Neuronal stem cell (in vitro differentiated cells): ENCODE data around the gene LCE6A.

Source experiments
- DNase-seq: peaks from one replicate; pipeline ENCODE4 v3.0.0-alpha.2; 2013; ENCODE audit warnings: low spot score
- H2AFZ ChIP-seq: one replicate; pipeline ENCODE4 v1.6.1; 2013; ENCODE audit warnings: mild to moderate bottlenecking, low read length, inconsistent platforms
- H2AK5ac ChIP-seq: 2 replicates; pipeline ENCODE4 v1.6.1; 2013; ENCODE audit warnings: low read depth, mild to moderate bottlenecking, inconsistent platforms, low read length, moderate library complexity, mixed read lengths
- H2BK120ac ChIP-seq: 2 replicates; pipeline ENCODE4 v1.6.1; 2013; ENCODE audit warnings: low read depth, mild to moderate bottlenecking, inconsistent platforms, low read length, moderate library complexity, mixed read lengths
- H2BK12ac ChIP-seq: one replicate; pipeline ENCODE4 v1.6.1; 2013; ENCODE audit warnings: low read length, inconsistent platforms
- H2BK15ac ChIP-seq: 2 replicates; pipeline ENCODE4 v1.6.1; 2013; ENCODE audit warnings: mild to moderate bottlenecking, low read length, inconsistent platforms, mixed read lengths
- H2BK5ac ChIP-seq: one replicate; pipeline ENCODE4 v1.6.1; 2013; ENCODE audit warnings: inconsistent platforms, mild to moderate bottlenecking, low read length, moderate library complexity
- H3K14ac ChIP-seq: one replicate; pipeline ENCODE4 v1.6.1; 2013; ENCODE audit warnings: low read length, inconsistent platforms
- H3K18ac ChIP-seq: 2 replicates; pipeline ENCODE4 v1.6.1; 2013; ENCODE audit warnings: low read length, inconsistent platforms
- H3K23ac ChIP-seq: 2 replicates; pipeline ENCODE4 v1.6.1; 2013; ENCODE audit warnings: low read depth, mild to moderate bottlenecking, mixed read lengths, low read length, inconsistent platforms; ENCODE audit not compliant: poor library complexity
- H3K27ac ChIP-seq: replicated peaks from 3 replicates; pipeline ENCODE4 v1.5.1; 2013; ENCODE audit warnings: low read length, inconsistent platforms
- H3K27me3 ChIP-seq, 3 experiments: 2 replicates each; pipeline ENCODE4 v1.6.1; 2013; ENCODE audit warnings: low read length in 3 of 3, mild to moderate bottlenecking in 2 of 3, inconsistent platforms in 1 of 3, low read depth in 1 of 3, mixed read lengths in 1 of 3, moderate library complexity in 1 of 3; ENCODE audit not compliant: control insufficient read depth in 3 of 3, insufficient read depth in 3 of 3
- H3K36me3 ChIP-seq, 2 donors: replicated peaks in 1 of 2; 2 replicates each; pipeline ENCODE4 v1.6.1; 2013; ENCODE audit warnings: low read length in 2 of 2; ENCODE audit not compliant: control insufficient read depth in 2 of 2, insufficient read depth in 2 of 2
- H3K4ac ChIP-seq: 2 replicates; pipeline ENCODE4 v1.6.1; 2013; ENCODE audit warnings: inconsistent platforms, mild to moderate bottlenecking, low read length, moderate library complexity
- H3K4me1 ChIP-seq, 2 donors: 1 replicate in 1 of 2; 2 replicates in 1 of 2; pipeline ENCODE4 v1.6.1; 2013; ENCODE audit warnings: low read length in 2 of 2, low read depth in 1 of 2; ENCODE audit not compliant: control insufficient read depth in 2 of 2, insufficient read depth in 1 of 2
- H3K4me2 ChIP-seq: one replicate; pipeline ENCODE4 v1.6.1; 2013; ENCODE audit warnings: mild to moderate bottlenecking, low read length, inconsistent platforms; ENCODE audit not compliant: insufficient read depth, poor library complexity, severe bottlenecking
- H3K4me3 ChIP-seq, 2 donors: 2 replicates each; pipeline ENCODE4 v1.5.1; 2013; ENCODE audit warnings: low read length in 2 of 2, mild to moderate bottlenecking in 2 of 2, inconsistent platforms in 1 of 2, moderate library complexity in 1 of 2
- H3K79me1 ChIP-seq: one replicate; pipeline ENCODE4 v1.6.1; 2013; ENCODE audit warnings: low read depth, mild to moderate bottlenecking, inconsistent platforms, low read length, moderate library complexity
- H3K9ac ChIP-seq: one replicate; pipeline ENCODE4 v1.6.1; 2013; ENCODE audit warnings: mild to moderate bottlenecking, low read depth, low read length, inconsistent platforms; ENCODE audit not compliant: poor library complexity
- H3K9me3 ChIP-seq, 2 donors: replicated peaks in 1 of 2; 2 replicates each; pipeline versions ENCODE3 to v1.6.1; 2013; ENCODE audit warnings: low read length in 2 of 2, mild to moderate bottlenecking in 2 of 2, inconsistent platforms in 1 of 2, low read depth in 1 of 2, mixed read lengths in 1 of 2, moderate library complexity in 1 of 2; ENCODE audit not compliant: control insufficient read depth in 2 of 2, insufficient read depth in 1 of 2
- H4K8ac ChIP-seq: one replicate; pipeline ENCODE4 v1.6.1; 2013; ENCODE audit warnings: low read depth, mild to moderate bottlenecking, inconsistent platforms, low read length, moderate library complexity
- H4K91ac ChIP-seq: one replicate; pipeline ENCODE4 v1.6.1; 2013; ENCODE audit warnings: low read length, low read depth, mild to moderate bottlenecking, inconsistent platforms; ENCODE audit not compliant: poor library complexity
- WGBS, 2 donors: extraction: QIAGEN DNeasy Blood & Tissue Kit; methylation state at CpG; one replicate each; pipeline ENCODE4 v1.1.7; 2013; ENCODE audit warnings: missing lambda C conversion rate in 2 of 2, mixed read lengths in 1 of 2; ENCODE audit not compliant: insufficient read length in 2 of 2, insufficient replicate concordance in 1 of 2; ENCODE audit errors: extremely low coverage in 2 of 2; 5-methylcytosine and 5-hydroxymethylcytosine counted together

LCE6A gene

DNA sequence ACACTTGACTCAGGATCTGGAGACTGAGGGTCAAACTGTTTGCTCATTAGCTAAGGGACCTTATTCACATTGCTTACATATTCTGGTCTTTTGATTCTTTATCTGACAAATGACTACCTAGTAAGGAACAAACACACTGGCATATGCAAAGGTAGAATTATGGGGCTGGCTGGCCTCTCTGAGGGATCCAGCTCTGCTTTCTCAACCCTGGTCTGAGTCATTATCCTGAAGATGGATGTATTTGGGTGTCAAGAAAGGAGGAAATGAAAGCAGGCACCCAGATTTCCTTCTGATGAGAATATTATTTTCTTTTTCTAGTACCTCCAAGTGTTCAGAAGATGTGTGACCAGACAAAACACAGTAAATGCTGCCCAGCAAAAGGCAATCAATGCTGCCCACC lies 41.4 kb downstream of the LCE6A start:
- H4K8ac ChIP-seq, result no peak overlapping the region
- no peak overlapping the region for H2BK120ac ChIP-seq
- H2BK12ac ChIP-seq, result no peak overlapping the region
- H3K4me3 ChIP-seq, result no peak overlapping the region
- H2AFZ ChIP-seq, result no peak overlapping the region
- H3K4me1 ChIP-seq, result no peaks in the 10 kb centered on the region
- no peak overlapping the region for H2BK15ac ChIP-seq
- no peak overlapping the region for H3K14ac ChIP-seq
- no peak overlapping the region for H2AK5ac ChIP-seq
- peaks cover 2% of the 10 kb centered on the region for H3K79me1 ChIP-seq
- H3K9ac ChIP-seq, result no peak overlapping the region
- H3K9me3 ChIP-seq, result peaks cover 0 to 4% of the 10 kb centered on the region in 2 donors
- H3K27ac ChIP-seq, result no peak overlapping the region
- no peak overlapping the region for H3K4me2 ChIP-seq
- no peak overlapping the region for H4K91ac ChIP-seq
- DNase-seq, result no peak
- H3K27me3 ChIP-seq, result peaks cover 0 to 5% (median 0%) of the 10 kb centered on the region in 3 experiments
- no peak overlapping the region for H3K4ac ChIP-seq
- no peaks in the 10 kb centered on the region for H3K36me3 ChIP-seq
- H2BK5ac ChIP-seq, result no peak overlapping the region
- no peak overlapping the region for H3K18ac ChIP-seq
- no peak overlapping the region for H3K23ac ChIP-seq

DNA sequence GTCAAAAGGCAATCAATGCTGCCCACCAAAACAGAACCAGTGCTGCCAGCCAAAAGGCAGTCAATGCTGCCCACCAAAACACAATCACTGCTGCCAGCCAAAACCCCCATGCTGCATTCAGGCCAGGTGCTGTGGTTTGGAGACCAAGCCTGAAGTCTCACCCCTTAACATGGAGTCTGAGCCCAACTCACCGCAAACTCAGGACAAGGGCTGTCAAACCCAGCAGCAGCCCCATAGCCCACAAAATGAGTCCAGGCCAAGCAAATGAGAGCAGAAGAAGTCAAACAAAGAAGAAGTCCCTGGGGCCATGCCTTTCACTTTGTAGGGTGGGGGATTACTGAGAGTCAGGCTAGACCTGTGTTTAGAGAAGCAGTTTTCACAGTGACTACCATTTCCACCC lies 41.9 kb downstream of the LCE6A start:
- no peak overlapping the region for H3K27ac ChIP-seq
- H3K79me1 ChIP-seq, result peaks cover 2% of the 10 kb centered on the region
- H3K4me2 ChIP-seq, result no peak overlapping the region
- peaks cover 0 to 3% of the 10 kb centered on the region in 2 donors for H3K9me3 ChIP-seq
- DNase-seq, result no peak
- no peak overlapping the region for H4K91ac ChIP-seq
- no peak overlapping the region for H3K23ac ChIP-seq
- H3K14ac ChIP-seq, result no peak overlapping the region
- H2BK12ac ChIP-seq, result no peak overlapping the region
- no peaks in the 10 kb centered on the region for H3K4me1 ChIP-seq
- H4K8ac ChIP-seq, result no peak overlapping the region
- no peak overlapping the region for H2AFZ ChIP-seq
- H3K27me3 ChIP-seq, result peaks cover 0 to 5% (median 0%) of the 10 kb centered on the region in 3 experiments
- no peak overlapping the region for H3K18ac ChIP-seq
- H2BK120ac ChIP-seq, result no peak overlapping the region
- no peak overlapping the region for H3K4ac ChIP-seq
- H3K4me3 ChIP-seq, result no peak overlapping the region
- H3K36me3 ChIP-seq, result no peaks in the 10 kb centered on the region
- H2BK5ac ChIP-seq, result no peak overlapping the region
- no peak overlapping the region for H2BK15ac ChIP-seq
- WGBS, 2 donors, result no CpG with 5 or more reads among the region's 1 CpG
- H3K9ac ChIP-seq, result no peak overlapping the region
- no peak overlapping the region for H2AK5ac ChIP-seq

DNA sequence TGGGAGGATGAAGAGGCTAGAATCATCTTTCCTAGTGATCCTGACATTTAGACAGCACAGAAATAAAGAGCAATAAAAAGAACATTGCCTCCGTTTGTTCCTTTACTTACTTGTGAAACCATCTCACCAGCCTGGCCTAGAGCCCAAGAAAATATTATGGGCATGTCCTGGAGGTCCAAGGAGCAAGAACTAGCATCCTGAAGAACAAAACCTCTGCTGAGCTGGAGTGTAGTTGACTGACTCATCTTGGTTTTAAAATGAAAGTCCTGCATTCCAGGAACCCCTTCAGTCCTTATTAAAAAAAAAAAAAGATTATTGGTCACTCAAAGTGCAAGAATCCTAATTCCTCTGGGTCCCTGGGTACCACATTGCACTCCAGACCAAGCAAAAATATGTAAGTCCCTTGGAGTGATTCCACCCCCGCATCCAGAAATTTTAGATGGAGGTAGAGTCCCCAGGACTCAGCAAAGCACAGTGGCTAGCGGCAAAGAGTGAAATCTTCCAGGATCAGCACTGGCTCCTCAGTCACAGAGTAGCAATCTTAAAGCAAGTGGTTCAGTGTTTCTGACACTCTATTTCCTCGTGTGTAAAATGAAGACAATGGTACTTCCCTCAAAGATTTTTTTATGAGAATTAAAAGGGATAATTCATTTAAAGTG lies 42.4 kb downstream of the LCE6A start:
- no peak for DNase-seq
- peaks cover 0 to 2% of the 10 kb centered on the region in 2 donors for H3K9me3 ChIP-seq
- no peak overlapping the region for H3K9ac ChIP-seq
- H3K27ac ChIP-seq, result no peak overlapping the region
- no peak overlapping the region for H4K91ac ChIP-seq
- no peak overlapping the region for H2BK120ac ChIP-seq
- H3K27me3 ChIP-seq, result peaks cover 0 to 5% (median 0%) of the 10 kb centered on the region in 3 experiments
- no peak overlapping the region for H3K4me3 ChIP-seq
- H2BK15ac ChIP-seq, result no peak overlapping the region
- WGBS, 2 donors, result no CpG with 5 or more reads among the region's 4 CpGs
- no peak overlapping the region for H4K8ac ChIP-seq
- H2BK5ac ChIP-seq, result no peak overlapping the region
- H3K4me1 ChIP-seq, result no peaks in the 10 kb centered on the region
- no peaks in the 10 kb centered on the region for H3K36me3 ChIP-seq
- no peak overlapping the region for H3K4me2 ChIP-seq
- no peak overlapping the region for H3K23ac ChIP-seq
- H2BK12ac ChIP-seq, result no peak overlapping the region
- H2AFZ ChIP-seq, result no peak overlapping the region
- no peak overlapping the region for H3K14ac ChIP-seq
- H2AK5ac ChIP-seq, result no peak overlapping the region
- H3K79me1 ChIP-seq, result peaks cover 2% of the 10 kb centered on the region
- no peak overlapping the region for H3K18ac ChIP-seq
- H3K4ac ChIP-seq, result no peak overlapping the region

DNA sequence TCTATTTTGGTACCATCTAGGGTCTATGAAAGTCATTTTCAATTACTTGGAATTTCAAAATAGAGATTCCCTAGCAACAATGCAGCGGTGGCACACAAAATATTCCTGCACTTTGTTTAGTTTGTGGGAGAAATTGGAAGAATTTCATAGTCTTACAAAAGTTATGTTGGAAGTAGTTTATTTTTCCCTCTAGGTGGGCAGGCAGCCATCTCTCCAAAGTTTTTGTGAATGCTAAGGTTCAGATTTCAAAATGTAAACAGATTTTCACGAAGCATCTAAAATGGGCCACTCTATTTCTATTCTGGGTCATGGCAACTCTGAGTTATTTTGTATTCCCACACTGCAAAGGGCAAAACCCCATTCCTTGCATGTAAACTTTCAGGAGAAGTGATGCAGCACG lies 43.4 kb downstream of the LCE6A start:
- H4K91ac ChIP-seq, result no peak overlapping the region
- no peak overlapping the region for H3K4me3 ChIP-seq
- H3K79me1 ChIP-seq, result peaks cover 2% of the 10 kb centered on the region
- no peak overlapping the region for H3K27ac ChIP-seq
- H3K14ac ChIP-seq, result no peak overlapping the region
- no peaks in the 10 kb centered on the region for H3K36me3 ChIP-seq
- no peak for DNase-seq
- no peak overlapping the region for H3K18ac ChIP-seq
- no peak overlapping the region for H2AK5ac ChIP-seq
- no CpG with 5 or more reads among the region's 3 CpGs for WGBS, 2 donors
- no peak overlapping the region for H3K23ac ChIP-seq
- peaks cover 0 to 2% of the 10 kb centered on the region in 2 donors for H3K9me3 ChIP-seq
- no peak overlapping the region for H2BK15ac ChIP-seq
- H3K4me1 ChIP-seq, result no peaks in the 10 kb centered on the region
- peaks cover 0 to 5% (median 0%) of the 10 kb centered on the region in 3 experiments for H3K27me3 ChIP-seq
- no peak overlapping the region for H2BK5ac ChIP-seq
- H2BK12ac ChIP-seq, result no peak overlapping the region
- H3K4ac ChIP-seq, result no peak overlapping the region
- H3K9ac ChIP-seq, result no peak overlapping the region
- H2BK120ac ChIP-seq, result no peak overlapping the region
- H4K8ac ChIP-seq, result no peak overlapping the region
- H3K4me2 ChIP-seq, result no peak overlapping the region
- H2AFZ ChIP-seq, result no peak overlapping the region
